Neural crest cell (in vitro differentiated cells): ENCODE measurements around the gene COPG2. TPM values are rescaled to one million over a fixed set of nuclear protein-coding genes. Genes with fewer than 3 reads are reported as not detected.

Source experiments
- DNase-seq: peaks from one replicate; pipeline ENCODE4 v3.0.0; 2021; ENCODE audit warnings: low read depth, mixed read lengths, low spot score
- H3K27ac Mint-ChIP-seq: one replicate; pipeline ENCODE4 v1.8.0; 2021; ENCODE audit warnings: mild to moderate bottlenecking, mixed read lengths; ENCODE audit not compliant: unreplicated experiment
- H3K27me3 Mint-ChIP-seq: 2 replicates; pipeline ENCODE4 v1.8.0; 2021; ENCODE audit warnings: low read depth, mild to moderate bottlenecking, mixed read lengths
- H3K36me3 Mint-ChIP-seq: 2 replicates; pipeline ENCODE4 v1.8.0; 2021; ENCODE audit warnings: low read depth, mild to moderate bottlenecking, mixed read lengths
- H3K4me1 Mint-ChIP-seq: 2 replicates; pipeline ENCODE4 v1.8.0; 2021; ENCODE audit warnings: mixed read lengths
- H3K4me3 Mint-ChIP-seq: one replicate; pipeline ENCODE4 v1.8.0; 2021; ENCODE audit warnings: mild to moderate bottlenecking, mixed read lengths
- H3K9me3 Mint-ChIP-seq: 2 replicates; pipeline ENCODE4 v1.8.0; 2021; ENCODE audit warnings: mixed read lengths
- CTCF ChIP-seq: fragments of 200-600 bp; sonication (generic); conservative IDR thresholded peaks from 2 replicates; pipeline ENCODE4 v1.5.0; 2021; ENCODE audit warnings: antibody characterized with exemption, mild to moderate bottlenecking
- total RNA-seq: library from RNA; stranded (reverse); gene quantifications from 2 replicates; pipeline ENCODE4 v1.2.1, GENCODE V29; 2021

COPG2 gene
- total RNA-seq, 1 donor from 2014 or later, result 62.7 TPM

- TF ChIP-seq CTCF, result no peak
- Mint-ChIP-seq H3K9me3 (no peaks in the 10 kb centered on the region), H3K27me3 (no peaks in the 10 kb centered on the region), H3K36me3 (peaks cover 13% of the 10 kb centered on the region), H3K4me1 (no peaks in the 10 kb centered on the region), H3K4me3 (no peak overlapping the region), H3K27ac (no peak overlapping the region)
- DNase-seq, result no peak
Measured at GRCh38 chr7:130505753-130506152, 162.8 kb downstream of the COPG2 start.

- Mint-ChIP-seq H3K9me3 (no peaks in the 10 kb centered on the region), H3K4me3 (no peak overlapping the region), H3K27me3 (no peaks in the 10 kb centered on the region), H3K36me3 (peaks cover 17% of the 10 kb centered on the region), H3K4me1 (no peaks in the 10 kb centered on the region), H3K27ac (no peak overlapping the region)
- DNase-seq, result no peak
- no peak for TF ChIP-seq CTCF
Measured at GRCh38 chr7:130500910-130501309, 167.6 kb downstream of the COPG2 start.

- Mint-ChIP-seq H3K36me3 (peaks cover 17% of the 10 kb centered on the region), H3K9me3 (no peaks in the 10 kb centered on the region), H3K4me3 (no peak overlapping the region), H3K4me1 (no peaks in the 10 kb centered on the region), H3K27me3 (no peaks in the 10 kb centered on the region), H3K27ac (no peak overlapping the region)
- TF ChIP-seq CTCF, result no peak
- no peak for DNase-seq
Measured at GRCh38 chr7:130500463-130500862, 168.1 kb downstream of the COPG2 start.

- no peak for TF ChIP-seq CTCF
- Mint-ChIP-seq H3K4me1 (peaks cover 42% of the 10 kb centered on the region), H3K27me3 (no peaks in the 10 kb centered on the region), H3K36me3 (peaks cover 27% of the 10 kb centered on the region), H3K4me3 (peak overlapping the region; percentile 93), H3K27ac (no peak overlapping the region), H3K9me3 (no peaks in the 10 kb centered on the region)
- no peak for DNase-seq
Measured at GRCh38 chr7:130494431-130494858, 174.1 kb downstream of the COPG2 start.

- no peaks in the 10 kb centered on the region for H3K9me3 Mint-ChIP-seq
- TF ChIP-seq CTCF, result no peak
- no peaks in the 10 kb centered on the region for H3K27me3 Mint-ChIP-seq
- H3K27ac Mint-ChIP-seq, result peak overlapping the region; percentile 83
- peak overlapping the region; percentile 93 for H3K4me3 Mint-ChIP-seq
- H3K4me1 Mint-ChIP-seq, result peaks cover 52% of the 10 kb centered on the region
- H3K36me3 Mint-ChIP-seq, result peaks cover 29% of the 10 kb centered on the region
- DNase-seq, result no peak
Measured at GRCh38 chr7:130493275-130493873, 175.2 kb downstream of the COPG2 start.
